Liver (tissue), 9 donors: ENCODE measurements around the gene TNIP1. TPM values are rescaled to one million over a fixed set of nuclear protein-coding genes. Genes with fewer than 3 reads are reported as not detected.

Experiments used
- DNase-seq: peaks from one replicate; pipeline ENCODE4 v3.0.0-alpha.2; 2017; ENCODE audit warnings: low spot score
- H3K27ac ChIP-seq, 2 donors: one replicate each; pipeline ENCODE4 v1.7.0; 2013; ENCODE audit warnings: inconsistent platforms in 2 of 2, low read length in 2 of 2, control low read depth in 1 of 2, low read depth in 1 of 2, mild to moderate bottlenecking in 1 of 2
- H3K27me3 ChIP-seq, 4 donors: one replicate each; pipeline versions ENCODE4 v1.6.1 to v1.7.0; 2013; ENCODE audit warnings: low read length in 3 of 4, inconsistent platforms in 1 of 4, mild to moderate bottlenecking in 1 of 4, moderate library complexity in 1 of 4; ENCODE audit not compliant: control insufficient read depth in 4 of 4, insufficient read depth in 4 of 4
- H3K36me3 ChIP-seq, 4 donors: one replicate each; pipeline versions ENCODE4 v1.6.1 to v1.7.0; 2013; ENCODE audit warnings: low read length in 3 of 4, mild to moderate bottlenecking in 3 of 4, low read depth in 1 of 4, moderate library complexity in 1 of 4; ENCODE audit not compliant: control insufficient read depth in 4 of 4, insufficient read depth in 3 of 4
- H3K4me1 ChIP-seq, 4 donors: one replicate each; pipeline versions ENCODE4 v1.6.1 to v1.7.0; 2013; ENCODE audit warnings: low read length in 3 of 4, mild to moderate bottlenecking in 3 of 4, moderate library complexity in 1 of 4; ENCODE audit not compliant: control insufficient read depth in 4 of 4, insufficient read depth in 4 of 4
- H3K4me3 ChIP-seq, 3 donors: one replicate each; pipeline versions ENCODE4 v1.6.1 to v1.7.0; 2013; ENCODE audit warnings: low read length in 3 of 3, control low read depth in 1 of 3, low read depth in 1 of 3, mild to moderate bottlenecking in 1 of 3
- H3K9ac ChIP-seq, 2 donors: one replicate each; pipeline ENCODE4 v1.7.0; 2013; ENCODE audit warnings: low read length in 2 of 2, mild to moderate bottlenecking in 2 of 2, moderate library complexity in 2 of 2, control low read depth in 1 of 2, low read depth in 1 of 2
- H3K9me3 ChIP-seq, 4 donors: one replicate each; pipeline versions ENCODE4 v1.6.1 to v1.7.0; 2013; ENCODE audit warnings: low read length in 3 of 4; ENCODE audit not compliant: control insufficient read depth in 4 of 4
- ATF3 ChIP-seq: IDR thresholded peaks from 2 replicates; pipeline ENCODE4 v1.6.1; 2016; ENCODE audit warnings: antibody characterized with exemption
- CTCF ChIP-seq: fragments of 150-350 bp; IDR thresholded peaks from 2 replicates; pipeline ENCODE4 v1.5.1; 2017; ENCODE audit warnings: improper control_type of control experiment, low read depth, low read length; ENCODE audit not compliant: missing input control
- EGR1 ChIP-seq, 2 donors: IDR thresholded peaks; 2 replicates each; pipeline ENCODE4 v1.6.1; 2016 to 2018; ENCODE audit warnings: antibody characterized with exemption in 2 of 2, low read depth in 2 of 2
- FOXA1 ChIP-seq: IDR thresholded peaks from 2 replicates; pipeline ENCODE4 v1.6.1; 2016; ENCODE audit warnings: antibody characterized with exemption
- FOXA2 ChIP-seq: IDR thresholded peaks from 2 replicates; pipeline ENCODE4 v1.6.1; 2016; ENCODE audit warnings: antibody characterized with exemption
- GABPA ChIP-seq, 2 donors: IDR thresholded peaks in 1 of 2; conservative IDR thresholded peaks in 1 of 2; 2 replicates each; pipeline ENCODE4 v1.6.1; 2016; ENCODE audit warnings: antibody characterized with exemption in 2 of 2, mild to moderate bottlenecking in 1 of 2, moderate library complexity in 1 of 2
- HNF4A ChIP-seq, 2 donors: conservative IDR thresholded peaks; 2 replicates each; pipeline ENCODE4 v1.6.1; 2016; ENCODE audit warnings: antibody characterized with exemption in 2 of 2, mild to moderate bottlenecking in 2 of 2
- HNF4G ChIP-seq: IDR thresholded peaks from 2 replicates; pipeline ENCODE4 v1.6.1; 2016; ENCODE audit warnings: antibody characterized with exemption
- JUND ChIP-seq, 2 donors: IDR thresholded peaks; 2 replicates each; pipeline ENCODE4 v1.6.1; 2016; ENCODE audit warnings: antibody characterized with exemption in 2 of 2
- MAX ChIP-seq: IDR thresholded peaks from 2 replicates; pipeline ENCODE4 v1.6.1; 2016; ENCODE audit warnings: antibody characterized with exemption
- NR2F2 ChIP-seq: IDR thresholded peaks from 2 replicates; pipeline ENCODE4 v1.6.1; 2016; ENCODE audit warnings: antibody characterized with exemption
- RAD21 ChIP-seq, 2 donors: IDR thresholded peaks; 2 replicates each; pipeline ENCODE4 v1.6.1; 2016; ENCODE audit warnings: antibody characterized with exemption in 2 of 2, mild to moderate bottlenecking in 2 of 2
- REST ChIP-seq: IDR thresholded peaks from 2 replicates; pipeline ENCODE4 v1.6.1; 2016; ENCODE audit warnings: antibody characterized with exemption, mild to moderate bottlenecking
- RXRA ChIP-seq, 2 donors: IDR thresholded peaks; 2 replicates each; pipeline ENCODE4 v1.6.1; 2017 to 2018; ENCODE audit warnings: antibody characterized with exemption in 2 of 2, mild to moderate bottlenecking in 1 of 2
- SP1 ChIP-seq: IDR thresholded peaks from 2 replicates; pipeline ENCODE4 v1.6.1; 2018; ENCODE audit warnings: antibody characterized with exemption, mild to moderate bottlenecking
- TAF1 ChIP-seq: conservative IDR thresholded peaks from 2 replicates; pipeline ENCODE4 v1.6.1; 2016; ENCODE audit warnings: antibody characterized with exemption, mild to moderate bottlenecking
- YY1 ChIP-seq: IDR thresholded peaks from 2 replicates; pipeline ENCODE4 v1.6.1; 2016; ENCODE audit warnings: antibody characterized with exemption, mild to moderate bottlenecking
- ZBTB33 ChIP-seq: IDR thresholded peaks from 2 replicates; pipeline ENCODE4 v1.6.1; 2016; ENCODE audit warnings: antibody characterized with exemption
- WGBS: extraction: QIAGEN DNeasy Blood & Tissue Kit; methylation state at CpG from one replicate; pipeline ENCODE4 v1.1.7; 2013; 5-methylcytosine and 5-hydroxymethylcytosine counted together
- polyA plus RNA-seq, 2 donors: library from polyadenylated mRNA; stranded (reverse) in 1 of 2; unstranded in 1 of 2; fragments of 200-250 nt in 1 of 2; fragments of >200 nt in 1 of 2; fragmentation: Nextera tagmentation in 1 of 2; extraction: Ambion mirVana in 1 of 2; gene quantifications; one replicate each; pipeline versions ENCODE4 v1.2.1 to v1.2.3, GENCODE V29; 2013 to 2015
- total RNA-seq, 2 donors: library from RNA; depleted of rRNA; stranded (reverse); fragments of >200 nt; gene quantifications; one replicate each; pipeline ENCODE4 v1.2.3, GENCODE V29; 2014
- donor health status: healthy.
- donor health status: healthy.
- donor health status: healthy.
- donor health status: healthy.
- donor health status: healthy.

Gene TNIP1
- total and polyA plus RNA-seq, 4 donors = 33.2 to 101 (median 48.0) TPM

- Histone ChIP-seq H3K27ac (peak overlapping the region; percentile 73 to 88), H3K4me1 (peaks cover 38 to 93% (median 71%) of the 10 kb centered on the region in 4 donors), H3K4me3 (peak overlapping the region in 1 of 3 donors; percentile 10), H3K27me3 (no peaks in the 10 kb centered on the region), H3K9me3 (no peaks in the 10 kb centered on the region), H3K36me3 (no peaks in the 10 kb centered on the region), H3K9ac (no peak overlapping the region)
- no peak for DNase-seq
- WGBS = 42% methylated on average over 4 of the region's 4 CpGs
- TF ChIP-seq CTCF (no peak), YY1 (peak; percentile 86), HNF4A (conservative IDR thresholded peaks at IDR 0.05) (peak; percentile 93 to 96), RAD21 (IDR thresholded peaks at IDR 0.05) (peak; percentile 56 to 59), ZBTB33 (peak; percentile 84), FOXA2 (peak; percentile 90), JUND (IDR thresholded peaks at IDR 0.05) (peak in 1 of 2 donors; percentile 82), REST (peak; percentile 72), TAF1 (no peak), ATF3 (peak; percentile 82), GABPA (IDR thresholded peaks at IDR 0.05 in 1 of 2, conservative IDR thresholded peaks at IDR 0.05 in 1 of 2) (peak in 1 of 2 donors; percentile 47), EGR1 (IDR thresholded peaks at IDR 0.05; ENCODE audit: low read depth in 2 of 2) (peak in 1 of 2 donors; percentile 40), FOXA1 (peak; percentile 85), RXRA (IDR thresholded peaks at IDR 0.05) (peak; percentile 95 to 98), NR2F2 (peak; percentile 60), HNF4G (peak; percentile 84), SP1 (peak; percentile 96), MAX (peak; percentile 92)
Observed at GRCh38 chr5:151101746-151102145, 20.9 kb upstream of the TNIP1 start.
